GM12878 (cell line): ENCODE data around the gene COMMD1. TPM values are rescaled to one million over a fixed set of nuclear protein-coding genes. Genes with fewer than 3 reads are reported as not detected.

Experiments used
- ATAC-seq: fragments of 200-7000 bp; cut with Tn5 transposase; 3 replicates; pipeline ENCODE4 v1.9.1; 2020; ENCODE audit warnings: mild to moderate bottlenecking, moderate library complexity
- BruUV-seq: library from RNA; stranded (reverse); fragments of 400-500 nt; replicated peaks from 2 replicates; lab custom pipeline; 2021; lab: Mats Ljungman, UMichigan
- CTCF ChIA-PET: fragments of 300-600 bp; sonication (Branson Sonifier 250); formaldehyde crosslinking; extraction: SDS; loops from one replicate; lab custom pipeline; 2021; ENCODE audit warnings: inconsistent platforms; lab: Yijun Ruan, JAX
- POLR2A ChIA-PET: fragments of 350-600 bp; formaldehyde crosslinking; extraction: SDS; loops from one replicate; lab custom pipeline; 2021; ENCODE audit warnings: inconsistent platforms; lab: Charles Lee
- RAD21 ChIA-PET: fragments of 300-600 bp; sonication (Branson Sonifier 250); formaldehyde crosslinking; loops from one replicate; lab custom pipeline; 2023; ENCODE audit warnings: antibody characterized with exemption; ENCODE audit not compliant: unreplicated experiment; lab: Charles Lee
- SMC1A ChIA-PET: fragments of 300-600 bp; sonication (Branson Sonifier 250); formaldehyde crosslinking; loops from one replicate; lab custom pipeline; 2023; ENCODE audit not compliant: unreplicated experiment, uncharacterized antibody; lab: Charles Lee
- DNase-seq: peaks from one replicate; pipeline ENCODE4 v3.0.0-alpha.2; 2011; ENCODE audit warnings: low read depth, low spot score
- FAIRE-seq: peaks from 3 replicates; lab custom pipeline; 2011; peaks lifted over from hg19 to GRCh38; lab: Jason Lieb, UNC
- H2AFZ ChIP-seq: 2 replicates; pipeline ENCODE4 v1.6.0; 2011; ENCODE audit warnings: low read depth, low read length, control low read depth; ENCODE audit not compliant: control insufficient read depth
- H3K27ac ChIP-seq: 2 replicates; pipeline ENCODE4 v1.5.1; 2011; ENCODE audit warnings: control low read depth; ENCODE audit not compliant: control insufficient read depth, insufficient read depth
- H3K27me3 ChIP-seq, 2 experiments: replicated peaks in 1 of 2; 2 replicates each; pipeline versions ENCODE4 v1.6.0 to v1.6.1; 2011; ENCODE audit warnings: low read length in 1 of 2; ENCODE audit not compliant: control insufficient read depth in 2 of 2, insufficient read depth in 2 of 2
- H3K36me3 ChIP-seq, 2 experiments: 2 replicates each; pipeline ENCODE4 v1.5.1; 2011; ENCODE audit warnings: low read length in 1 of 2; ENCODE audit not compliant: control insufficient read depth in 2 of 2, insufficient read depth in 2 of 2
- H3K4me1 ChIP-seq: 2 replicates; pipeline ENCODE4 v1.6.1; 2011; ENCODE audit warnings: mild to moderate bottlenecking, low read length, moderate library complexity, mixed read lengths; ENCODE audit not compliant: control insufficient read depth, insufficient read depth
- H3K4me2 ChIP-seq: 2 replicates; pipeline ENCODE4 v1.6.0; 2011; ENCODE audit warnings: control low read depth; ENCODE audit not compliant: control insufficient read depth, insufficient read depth
- H3K4me3 ChIP-seq: fragments of 200-600 bp; sonication (generic); 2 replicates; pipeline ENCODE4 v1.5.1; 2016
- H3K79me2 ChIP-seq: 2 replicates; pipeline ENCODE4 v1.6.0; 2011; ENCODE audit warnings: low read length; ENCODE audit not compliant: control insufficient read depth, insufficient read depth
- H3K9ac ChIP-seq: 2 replicates; pipeline ENCODE4 v1.8.0; 2011; ENCODE audit warnings: low read length, control low read depth, mixed read lengths; ENCODE audit not compliant: control insufficient read depth, insufficient read depth
- H3K9me3 ChIP-seq: replicated peaks from 3 replicates; pipeline ENCODE4 v1.5.1; 2011; ENCODE audit warnings: mild to moderate bottlenecking, low read length; ENCODE audit not compliant: control insufficient read depth, insufficient read depth
- H4K20me1 ChIP-seq: 2 replicates; pipeline ENCODE4 v1.6.0; 2011; ENCODE audit not compliant: control insufficient read depth, insufficient read depth
- FOXM1 ChIP-seq: IDR thresholded peaks from 2 replicates; pipeline ENCODE4 v1.6.1; 2012; ENCODE audit warnings: low read depth, mild to moderate bottlenecking, inconsistent platforms, low read length, moderate library complexity
- HDAC2 ChIP-seq: fragments of 200-600 bp; sonication (generic); IDR thresholded peaks from 2 replicates; pipeline ENCODE4 v1.6.1; 2017
- RUNX3 ChIP-seq: IDR thresholded peaks from 2 replicates; pipeline ENCODE4 v1.6.1; 2012; ENCODE audit warnings: low read length, inconsistent platforms
- SMAD1 ChIP-seq: fragments of 450-650 bp; IDR thresholded peaks from 2 replicates; pipeline ENCODE4 v1.6.1; 2018; ENCODE audit warnings: mild to moderate bottlenecking, low read depth; ENCODE audit not compliant: partially characterized antibody
- WGBS: methylation state at CpG from one replicate; pipeline ENCODE4 v1.1.6; 2016; ENCODE audit warnings: low lambda C conversion rate; ENCODE audit not compliant: insufficient replicate concordance, insufficient coverage; ENCODE audit errors: missing lambda C conversion rate; 5-methylcytosine and 5-hydroxymethylcytosine counted together
- in situ Hi-C: fragments of 300-500 bp; cut with MboI; formaldehyde crosslinking; loops from 9 replicates; pipeline ENCODE4 v1.14.3; 2018; ENCODE audit warnings: mixed read lengths
- intact Hi-C: fragments of 100-400 bp; cut with micrococcal nuclease; formaldehyde crosslinking; loops from one replicate; pipeline ENCODE4 v1.14.2; 2022; ENCODE audit not compliant: unreplicated experiment
- polyA plus RNA-seq, 11 experiments: library from polyadenylated mRNA; depleted of rRNA in 4 of 11; unstranded in 6 of 11; stranded (reverse) in 5 of 11; fragments of >200 nt; fragmentation: Nextera tagmentation in 4 of 11; fragmentation: Illumina TruSeq in 1 of 11; extraction: Ambion mirVana in 4 of 11; extraction: Trizol in 1 of 11; gene quantifications; 1 replicate in 1 of 11; 2 replicates in 10 of 11; pipeline versions ENCODE4 v1.2.1 to v1.2.3, GENCODE V29; 2011 to 2016; ENCODE audit warnings: inconsistent platforms in 2 of 11, missing spikeins in 2 of 11, low read depth in 1 of 11
- total RNA-seq, 4 experiments: library from RNA; depleted of rRNA in 3 of 4; stranded (reverse); fragments of >200 nt in 3 of 4; fragmentation: Illumina TruSeq in 1 of 4; extraction: Trizol in 1 of 4; gene quantifications; 2 replicates each; pipeline versions ENCODE4 v1.2.1 to v1.2.3, GENCODE V29; 2013 to 2021
- TF ChIP-seq, protein P1 (sequence below): fragments of 450-650 bp; IDR thresholded peaks from 2 replicates; pipeline ENCODE4 v1.6.1; 2016; ENCODE audit warnings: mild to moderate bottlenecking
- TF ChIP-seq, protein P2 (sequence below): fragments of 450-650 bp; IDR thresholded peaks from 2 replicates; pipeline ENCODE4 v1.6.1; 2016; ENCODE audit warnings: mild to moderate bottlenecking, moderate library complexity, borderline replicate concordance

Gene COMMD1
- total and polyA plus RNA-seq, 10 of the 15 experiments (the other 5 are each of a cell fraction or from before 2014, with no cell fraction given) = 39.7 to 210 (median 53.7) TPM

DNA sequence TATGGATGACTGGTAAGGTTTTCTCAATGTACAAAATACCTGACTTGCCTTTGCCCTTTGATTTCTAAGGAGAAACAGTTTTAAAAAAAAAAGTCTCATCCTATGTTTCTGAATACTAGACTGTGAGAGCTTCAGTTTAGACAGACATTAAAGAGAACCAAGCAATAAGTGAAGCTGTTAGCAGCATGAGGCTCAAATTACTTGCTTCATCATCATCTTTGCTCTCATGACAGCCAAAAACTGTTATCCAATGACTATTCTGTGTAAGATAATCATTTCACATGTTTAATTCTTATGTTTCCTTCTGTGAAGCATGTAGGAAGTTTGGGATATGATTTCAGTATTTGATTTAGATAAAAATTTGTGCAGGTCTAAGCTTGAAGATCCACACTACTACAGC is 129.2 kb downstream of the COMMD1 start (continued):
- TF ChIP-seq RUNX3 = no peak
- TF ChIP-seq, protein P1, sequence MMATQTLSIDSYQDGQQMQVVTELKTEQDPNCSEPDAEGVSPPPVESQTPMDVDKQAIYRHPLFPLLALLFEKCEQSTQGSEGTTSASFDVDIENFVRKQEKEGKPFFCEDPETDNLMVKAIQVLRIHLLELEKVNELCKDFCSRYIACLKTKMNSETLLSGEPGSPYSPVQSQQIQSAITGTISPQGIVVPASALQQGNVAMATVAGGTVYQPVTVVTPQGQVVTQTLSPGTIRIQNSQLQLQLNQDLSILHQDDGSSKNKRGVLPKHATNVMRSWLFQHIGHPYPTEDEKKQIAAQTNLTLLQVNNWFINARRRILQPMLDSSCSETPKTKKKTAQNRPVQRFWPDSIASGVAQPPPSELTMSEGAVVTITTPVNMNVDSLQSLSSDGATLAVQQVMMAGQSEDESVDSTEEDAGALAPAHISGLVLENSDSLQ = no peak

DNA sequence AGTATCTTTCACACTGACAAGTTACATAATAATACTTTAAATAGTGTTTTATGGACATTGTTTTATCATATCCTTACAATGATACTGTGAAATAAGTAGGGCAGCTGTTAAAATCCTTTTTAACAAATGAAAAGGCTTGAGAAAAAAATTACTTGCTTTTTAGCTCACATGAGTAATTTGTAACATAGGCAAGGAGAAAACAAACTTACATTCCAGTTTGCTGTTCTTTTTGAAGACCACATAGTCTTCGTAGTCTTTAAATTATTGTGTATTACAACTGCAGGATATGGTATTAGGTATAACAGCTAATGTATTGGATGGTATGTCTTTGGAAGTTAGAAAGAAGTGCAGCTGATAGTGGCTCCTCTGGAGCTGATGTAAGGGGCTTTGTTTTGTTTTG is 130.8 kb downstream of the COMMD1 start:
- ChIA-PET RAD21 (interaction anchor here (0.6 to 6.0 kb wide), 4 partner anchors 27 to 62 kb away, joined by 3 to 67 read pairs (median 24); no protein-coding TSS in a partner anchor), CTCF (no interaction called here), POLR2A (no interaction called here), SMC1A (interaction anchor here (0.8 to 6.3 kb wide), 6 partner anchors 16 to 165 kb away, joined by 3 to 66 read pairs (median 20); no protein-coding TSS in a partner anchor)
- 44% methylated on average over 1 of the region's 1 CpG for WGBS
- DNase-seq = no peak
- ATAC-seq = no peak
- TF ChIP-seq SMAD1 (no peak), HDAC2 (no peak), FOXM1 (no peak)
- TF ChIP-seq, protein P2, sequence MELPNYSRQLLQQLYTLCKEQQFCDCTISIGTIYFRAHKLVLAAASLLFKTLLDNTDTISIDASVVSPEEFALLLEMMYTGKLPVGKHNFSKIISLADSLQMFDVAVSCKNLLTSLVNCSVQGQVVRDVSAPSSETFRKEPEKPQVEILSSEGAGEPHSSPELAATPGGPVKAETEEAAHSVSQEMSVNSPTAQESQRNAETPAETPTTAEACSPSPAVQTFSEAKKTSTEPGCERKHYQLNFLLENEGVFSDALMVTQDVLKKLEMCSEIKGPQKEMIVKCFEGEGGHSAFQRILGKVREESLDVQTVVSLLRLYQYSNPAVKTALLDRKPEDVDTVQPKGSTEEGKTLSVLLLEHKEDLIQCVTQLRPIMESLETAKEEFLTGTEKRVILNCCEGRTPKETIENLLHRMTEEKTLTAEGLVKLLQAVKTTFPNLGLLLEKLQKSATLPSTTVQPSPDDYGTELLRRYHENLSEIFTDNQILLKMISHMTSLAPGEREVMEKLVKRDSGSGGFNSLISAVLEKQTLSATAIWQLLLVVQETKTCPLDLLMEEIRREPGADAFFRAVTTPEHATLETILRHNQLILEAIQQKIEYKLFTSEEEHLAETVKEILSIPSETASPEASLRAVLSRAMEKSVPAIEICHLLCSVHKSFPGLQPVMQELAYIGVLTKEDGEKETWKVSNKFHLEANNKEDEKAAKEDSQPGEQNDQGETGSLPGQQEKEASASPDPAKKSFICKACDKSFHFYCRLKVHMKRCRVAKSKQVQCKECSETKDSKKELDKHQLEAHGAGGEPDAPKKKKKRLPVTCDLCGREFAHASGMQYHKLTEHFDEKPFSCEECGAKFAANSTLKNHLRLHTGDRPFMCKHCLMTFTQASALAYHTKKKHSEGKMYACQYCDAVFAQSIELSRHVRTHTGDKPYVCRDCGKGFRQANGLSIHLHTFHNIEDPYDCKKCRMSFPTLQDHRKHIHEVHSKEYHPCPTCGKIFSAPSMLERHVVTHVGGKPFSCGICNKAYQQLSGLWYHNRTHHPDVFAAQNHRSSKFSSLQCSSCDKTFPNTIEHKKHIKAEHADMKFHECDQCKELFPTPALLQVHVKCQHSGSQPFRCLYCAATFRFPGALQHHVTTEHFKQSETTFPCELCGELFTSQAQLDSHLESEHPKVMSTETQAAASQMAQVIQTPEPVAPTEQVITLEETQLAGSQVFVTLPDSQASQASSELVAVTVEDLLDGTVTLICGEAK = no peak
- Histone ChIP-seq H3K27ac (no peak overlapping the region), H2AFZ (no peak overlapping the region), H3K27me3 (no peaks in the 10 kb centered on the region), H3K9me3 (peaks cover 3% of the 10 kb centered on the region; the same call in 2 of the 3 replicates), H3K4me1 (peaks cover 39% of the 10 kb centered on the region), H3K36me3 (no peaks in the 10 kb centered on the region), H3K4me2 (no peak overlapping the region), H3K4me3 (no peak overlapping the region), H4K20me1 (no peaks in the 10 kb centered on the region), H3K9ac (no peak overlapping the region), H3K79me2 (peaks cover 6% of the 10 kb centered on the region)
- FAIRE-seq = no peak
- intact Hi-C loops (loop anchor here (5.0 kb wide), 1 partner anchor 106 kb away; no protein-coding TSS in a partner anchor), in situ Hi-C loops (no loop called here)
- no TSS peak for BruUV-seq
